Measurements from ENCODE around the gene SCML1.
"Not testable (repeated sequence)": the region's sequence is repeated elsewhere in the genome, so short reads cannot be mapped to it uniquely, and the experiment has no call there.

SCML1 gene

DNA sequence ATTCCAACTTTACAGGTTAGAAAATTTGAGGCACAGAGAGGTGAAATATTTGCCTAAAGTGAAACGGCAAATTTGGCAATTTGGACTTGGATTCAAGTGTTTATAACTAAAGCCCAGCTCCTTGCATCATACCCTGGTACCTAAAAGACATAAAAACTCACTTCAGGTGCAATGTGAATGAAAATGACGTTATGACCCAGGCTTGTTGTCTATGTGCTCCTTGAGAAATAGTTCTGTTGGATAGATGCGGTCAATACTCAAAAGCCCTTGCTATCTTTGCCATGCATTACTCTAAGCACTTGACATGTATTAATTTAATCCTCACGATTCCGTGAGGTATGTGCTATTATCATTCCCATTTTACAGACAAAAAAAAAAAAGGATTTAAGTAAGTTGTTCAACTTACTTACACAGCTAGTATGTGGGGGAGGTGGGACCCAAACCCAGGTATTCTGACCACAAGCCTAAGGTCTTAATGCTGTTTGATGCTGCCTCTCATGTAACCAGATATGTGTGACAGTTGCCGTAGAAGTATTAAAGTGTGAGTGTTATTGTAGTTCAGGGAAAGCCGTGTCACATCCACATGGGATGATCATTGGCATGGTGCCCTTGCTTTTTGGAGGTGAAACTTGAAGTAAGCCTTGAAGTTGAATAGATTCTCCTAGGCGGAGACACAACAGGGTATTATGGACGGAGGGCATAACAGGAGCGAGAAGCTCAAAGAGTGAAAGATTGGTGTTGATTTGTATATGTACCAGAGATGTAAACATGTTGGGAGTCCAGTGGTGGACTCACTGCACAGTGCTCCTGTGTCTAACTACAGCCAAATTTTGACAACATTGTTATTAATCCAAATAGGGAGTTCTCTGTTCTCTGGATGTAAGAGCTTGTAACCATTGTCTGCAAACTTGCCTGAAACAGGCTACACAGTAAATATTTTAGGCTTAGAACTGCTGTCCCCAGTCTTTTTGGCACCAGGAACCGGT, 3.1 kb downstream of the SCML1 start:
- DNase-seq = no peak

DNA sequence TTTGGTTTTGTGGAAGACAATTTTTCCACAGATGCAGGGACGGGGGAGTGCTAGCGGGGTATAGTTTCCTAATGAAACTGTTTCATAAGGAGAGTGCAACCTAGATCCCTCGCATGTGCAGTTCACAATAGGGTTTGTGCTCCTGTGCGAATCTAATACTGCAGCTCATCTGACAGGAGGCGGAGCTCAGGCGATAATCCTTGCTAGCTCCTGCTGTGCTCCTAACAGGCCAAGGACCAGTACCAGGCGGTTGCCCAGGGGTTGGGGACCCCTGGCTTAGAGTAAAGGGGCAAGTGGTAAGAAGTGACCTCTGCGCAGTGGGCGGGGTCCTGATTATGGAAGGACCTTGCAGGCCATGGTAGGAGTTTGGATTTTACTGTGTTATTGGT, 3.8 kb downstream of the SCML1 start:
- no peak for DNase-seq

DNA sequence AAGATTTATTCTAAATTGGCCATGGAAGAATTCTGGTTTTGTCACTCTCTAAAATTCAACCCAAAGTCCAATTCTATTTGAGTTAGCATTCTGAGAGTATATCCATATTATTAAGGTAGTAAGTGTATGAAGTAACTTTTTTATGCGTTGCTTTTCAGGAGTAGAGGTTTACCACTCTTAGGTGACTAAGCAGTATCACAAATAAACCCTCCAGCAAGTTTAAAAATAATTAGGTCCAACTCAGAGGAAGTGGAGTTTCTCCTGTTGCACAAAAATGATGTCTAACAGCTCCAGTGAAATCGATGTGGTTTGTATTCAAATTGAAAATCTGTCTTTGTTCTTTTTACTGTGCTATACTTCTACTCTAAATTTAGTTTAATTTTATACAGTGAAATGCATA, 6.6 kb downstream of the SCML1 start:
- no peak for DNase-seq

DNA sequence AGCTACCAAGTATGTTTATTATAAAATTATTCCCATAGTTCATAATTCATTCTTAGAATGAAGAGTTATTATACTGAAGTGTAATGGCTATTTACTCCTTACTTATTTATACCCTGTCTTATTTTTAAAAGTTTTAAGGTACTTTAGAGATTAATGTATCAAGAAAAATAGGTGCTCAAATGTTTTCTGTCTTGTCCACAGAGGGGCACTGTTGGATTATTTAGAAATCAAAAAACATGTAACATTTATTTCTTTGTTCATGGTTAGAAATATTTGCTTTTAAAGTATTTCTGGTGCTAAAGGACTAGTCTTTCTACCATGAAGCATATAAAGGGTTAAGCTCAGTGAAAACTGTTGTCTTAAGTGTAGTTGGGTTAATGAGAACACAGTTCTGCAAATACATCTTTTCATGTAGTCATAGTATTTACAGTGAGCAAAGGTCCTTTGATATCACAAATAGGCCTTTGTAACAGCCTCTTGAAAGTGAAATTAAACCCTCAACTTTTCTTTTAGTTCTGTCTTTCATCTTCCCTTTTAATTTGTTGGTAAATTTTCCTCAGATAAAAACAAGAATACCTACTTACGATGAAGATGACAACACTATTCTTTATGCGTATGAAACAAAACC, 7.7 kb downstream of the SCML1 start:
- DNase-seq = no peak

DNA sequence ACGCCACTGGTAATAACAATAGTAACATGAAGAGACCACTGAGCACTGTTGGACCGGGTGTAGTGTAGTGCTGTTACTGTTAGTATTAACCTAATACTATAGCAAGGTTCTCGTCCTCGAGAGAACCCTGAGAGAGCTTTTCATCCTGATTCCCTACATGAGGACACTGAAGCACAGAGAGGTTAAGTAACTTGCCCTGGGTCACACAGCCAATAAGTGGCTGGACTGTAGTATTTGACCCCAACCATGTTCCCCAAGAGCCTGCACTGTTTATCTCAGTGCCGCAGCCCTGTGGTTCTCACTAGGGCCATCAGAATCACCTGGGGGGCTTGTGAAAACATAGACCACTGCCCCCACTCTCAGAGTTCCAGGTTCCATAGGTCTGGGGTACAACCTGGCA, 10.4 kb downstream of the SCML1 start:
- DNase-seq = no peak

DNA sequence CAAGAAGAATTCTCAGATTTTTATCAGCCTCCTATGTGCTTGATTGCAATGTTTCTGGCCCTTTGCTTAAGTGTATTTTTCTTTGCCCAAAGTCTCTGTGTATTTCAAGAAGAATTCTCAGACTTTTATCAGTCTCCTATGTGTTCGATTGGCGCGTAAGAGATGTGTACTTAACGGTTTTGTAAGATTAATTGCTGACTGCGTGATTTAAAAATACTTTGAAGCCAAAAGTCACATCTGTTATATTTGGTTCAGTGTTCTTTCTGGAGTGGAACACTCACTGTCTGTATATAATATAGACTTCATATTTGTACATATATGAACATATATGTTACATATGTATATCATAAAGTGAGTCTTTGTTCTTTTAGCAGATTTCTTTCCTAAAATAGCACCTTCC, 11.4 kb downstream of the SCML1 start:
- no peak for DNase-seq

DNA sequence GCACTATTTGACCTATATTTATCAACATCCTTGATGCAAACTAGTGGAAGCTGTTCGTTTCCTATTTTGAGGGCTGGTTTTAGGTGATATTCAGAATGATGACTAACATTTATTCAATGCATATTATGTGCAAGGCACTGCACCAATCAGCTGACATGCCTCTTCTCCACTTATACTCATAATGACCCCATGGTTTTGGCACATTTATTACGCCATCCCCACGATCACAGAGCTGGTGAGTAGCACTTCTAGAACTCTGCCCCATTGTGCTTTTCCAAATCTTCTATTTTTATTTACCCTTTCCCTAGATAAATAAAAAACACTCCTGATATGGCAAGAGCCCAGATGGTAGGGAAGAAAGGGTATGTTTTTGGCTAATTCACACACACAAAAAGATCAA, 13.1 kb downstream of the SCML1 start:
- no peak for DNase-seq

DNA sequence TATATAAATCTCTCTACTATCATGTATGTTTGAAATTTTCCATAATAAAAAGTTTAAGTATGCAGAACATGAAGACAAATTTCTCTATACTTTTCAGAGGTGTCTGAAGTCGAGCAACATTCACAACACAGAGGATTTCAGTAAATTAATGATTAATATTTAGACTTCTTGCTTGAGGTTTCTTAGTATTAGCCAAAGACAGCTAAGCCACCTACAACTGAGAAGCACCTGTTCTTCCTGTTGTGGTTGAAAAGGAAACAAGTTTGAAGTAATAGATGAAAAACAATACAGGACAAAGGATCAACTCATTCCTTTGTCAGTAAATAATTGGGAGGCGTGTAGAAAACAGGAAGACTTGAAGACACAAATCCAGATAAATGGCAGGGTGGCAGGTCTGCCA, 21.1 kb downstream of the SCML1 start:
- DNase-seq = no peak

DNA sequence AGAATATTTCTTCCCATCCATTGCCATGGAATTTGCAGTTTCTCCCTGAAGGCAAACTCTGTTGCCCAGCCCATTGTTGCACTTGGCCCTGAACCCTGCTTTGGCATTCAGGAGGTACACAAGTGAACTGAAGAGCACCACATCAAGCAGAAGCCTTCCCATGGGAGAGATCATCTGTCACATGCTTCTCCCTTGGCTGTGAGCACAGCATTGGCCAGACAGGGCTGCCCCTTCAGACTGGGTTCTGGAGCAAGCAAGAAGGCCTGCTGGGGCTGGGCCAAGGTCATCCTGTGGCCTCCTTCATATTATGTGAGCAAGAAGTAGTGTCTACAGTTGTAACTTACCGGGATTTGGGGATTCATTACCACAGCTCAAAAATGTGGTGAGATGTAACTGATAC, 22.7 kb downstream of the SCML1 start:
- no peak for DNase-seq

DNA sequence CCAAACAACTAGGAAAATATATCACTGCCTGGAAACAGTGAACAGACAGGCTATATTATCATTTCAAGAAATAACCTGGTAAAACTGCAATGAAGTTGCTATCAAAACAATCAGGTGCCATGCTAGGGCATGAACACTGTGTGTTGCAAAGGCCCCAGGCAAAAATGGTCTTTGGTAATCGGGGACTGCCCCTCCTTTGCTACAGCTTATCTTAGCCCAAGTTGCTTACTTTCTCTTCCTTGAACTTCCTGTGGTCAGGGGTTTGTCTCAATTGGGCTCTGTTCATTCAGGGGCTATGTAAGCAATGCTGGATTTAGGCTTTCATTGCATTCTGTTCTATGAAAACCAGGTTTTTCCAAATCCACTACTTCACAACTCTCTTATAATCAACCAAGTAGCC, 30.4 kb downstream of the SCML1 start:
- no peak for DNase-seq

DNA sequence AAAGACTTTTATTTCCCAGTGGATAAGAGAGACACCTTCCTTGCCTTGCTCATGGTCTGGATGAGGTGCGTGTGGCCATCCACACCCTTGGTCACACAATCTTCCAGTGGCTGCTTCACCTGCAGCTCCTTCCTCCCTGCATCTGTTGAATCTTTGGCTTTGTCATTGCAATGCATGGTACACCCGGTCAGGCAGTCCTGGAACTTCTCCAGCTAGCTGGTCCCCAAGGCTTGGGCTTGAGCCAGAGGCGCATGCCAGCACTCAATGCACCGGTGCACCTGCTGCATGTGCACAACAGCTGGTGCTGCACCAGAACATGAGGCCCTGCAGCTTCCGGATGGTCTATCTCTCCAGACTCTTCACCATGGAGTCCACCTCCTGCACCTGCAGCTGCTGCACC, 31.7 kb downstream of the SCML1 start:
- no peak for DNase-seq

DNA sequence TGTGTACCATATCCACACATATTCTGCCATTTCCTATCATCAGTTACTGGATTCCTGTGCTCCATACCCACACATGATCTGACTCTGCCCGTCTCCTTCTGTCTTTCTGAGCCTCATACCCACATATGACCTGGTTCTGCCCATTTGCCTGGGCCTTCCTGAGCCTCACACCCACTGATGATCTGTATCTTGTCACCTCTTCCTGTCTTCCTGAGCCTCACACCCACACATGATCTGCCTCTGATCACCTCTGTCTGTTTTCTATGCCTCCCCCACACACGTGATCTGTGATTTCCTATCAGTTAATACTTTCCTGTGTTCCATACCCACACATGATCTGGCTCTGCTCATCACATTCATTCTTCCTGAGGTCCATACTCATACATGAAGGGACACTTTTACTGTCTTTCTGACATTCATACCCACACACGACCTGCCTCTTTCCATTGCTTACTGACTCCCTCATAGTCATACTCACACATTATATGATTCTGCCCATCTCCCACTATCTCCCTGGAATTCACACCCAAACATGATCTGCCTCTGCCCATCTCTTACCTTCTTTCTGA, 32.5 kb downstream of the SCML1 start:
- DNase-seq = no peak

DNA sequence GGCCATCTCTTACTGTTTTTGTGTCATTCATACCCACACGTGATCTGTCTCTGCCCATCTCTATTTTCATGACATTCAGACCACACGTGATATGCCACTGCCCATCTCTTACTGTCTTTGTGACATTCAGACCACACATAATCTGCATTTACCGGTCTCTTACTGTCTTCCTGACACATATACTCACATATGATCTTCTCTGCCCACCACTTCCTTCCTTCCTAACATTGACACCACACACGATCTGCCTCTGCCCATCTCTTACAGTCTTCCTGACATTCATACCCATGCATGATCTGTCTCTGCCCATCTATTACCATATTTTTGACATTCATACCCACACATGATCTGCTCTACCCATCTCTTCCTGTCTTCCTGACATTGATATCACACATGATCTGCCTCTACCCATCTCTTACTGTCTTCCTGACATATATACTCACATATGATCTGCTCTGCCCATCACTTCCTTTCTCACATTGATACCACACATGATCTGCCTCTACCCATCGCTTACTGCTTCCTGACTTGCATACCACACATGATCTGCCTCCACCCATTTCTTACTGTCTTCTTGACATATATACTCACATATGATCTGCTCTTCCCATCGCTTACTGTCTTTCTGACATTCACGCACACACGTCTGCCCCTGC, 36.1 kb downstream of the SCML1 start:
- no peak for DNase-seq

DNA sequence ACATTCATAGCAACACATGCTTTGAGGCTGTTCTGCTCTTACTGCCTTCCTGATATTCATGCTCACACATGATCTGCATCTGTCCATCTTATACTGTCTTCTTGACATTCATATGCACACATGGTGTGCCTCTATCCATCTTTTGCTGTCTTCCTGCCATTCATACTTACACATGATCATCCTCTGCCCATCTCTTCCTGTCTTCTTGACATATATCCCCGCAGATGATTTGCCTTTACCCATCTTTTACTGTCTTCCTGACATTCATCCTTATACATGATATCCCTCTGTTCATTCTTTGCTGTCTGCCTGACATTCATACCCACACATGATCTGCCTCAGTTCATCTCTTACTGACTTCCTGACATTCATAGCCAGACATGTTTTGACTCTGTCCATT, 36.8 kb downstream of the SCML1 start:
- DNase-seq = no peak

DNA sequence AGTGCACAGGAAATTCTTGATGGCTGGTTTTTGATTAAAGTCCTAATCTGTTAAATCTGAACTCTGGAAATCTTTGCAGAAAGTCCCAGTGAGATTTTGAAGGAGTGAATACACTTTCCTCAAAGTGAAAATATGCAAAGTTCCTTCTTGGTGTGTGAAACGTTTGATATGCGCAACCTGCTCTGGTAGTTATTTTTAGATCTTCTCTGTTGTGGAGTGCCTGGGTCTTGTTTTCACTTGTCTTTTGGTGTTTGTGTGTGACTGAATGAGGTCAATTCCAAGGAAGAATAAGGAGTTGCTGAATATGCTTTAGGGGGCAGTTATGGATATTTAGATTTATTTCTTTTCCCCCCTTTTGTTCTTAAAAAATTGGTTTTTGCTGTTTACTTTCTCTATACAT, 41.7 kb downstream of the SCML1 start:
- no peak for DNase-seq

DNA sequence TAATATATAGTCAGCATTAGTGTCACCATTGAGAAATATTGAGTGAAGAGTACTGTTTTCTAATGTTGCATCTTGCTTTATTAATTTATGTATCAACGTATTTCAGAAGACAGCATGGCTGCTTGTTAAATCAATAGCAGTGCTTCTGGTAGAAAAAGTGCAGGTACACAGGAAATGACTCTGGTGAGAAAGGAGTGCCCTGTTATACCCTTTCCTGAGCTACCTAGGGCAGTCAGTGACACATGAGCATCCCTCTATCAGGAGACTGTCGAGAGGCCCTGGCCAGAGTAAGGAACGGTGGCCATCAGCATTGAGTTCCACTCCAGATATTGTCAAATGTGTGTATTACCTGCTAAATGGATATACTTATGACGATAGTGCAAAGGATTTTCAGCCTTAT, 42.1 kb downstream of the SCML1 start:
- no peak for DNase-seq

DNA sequence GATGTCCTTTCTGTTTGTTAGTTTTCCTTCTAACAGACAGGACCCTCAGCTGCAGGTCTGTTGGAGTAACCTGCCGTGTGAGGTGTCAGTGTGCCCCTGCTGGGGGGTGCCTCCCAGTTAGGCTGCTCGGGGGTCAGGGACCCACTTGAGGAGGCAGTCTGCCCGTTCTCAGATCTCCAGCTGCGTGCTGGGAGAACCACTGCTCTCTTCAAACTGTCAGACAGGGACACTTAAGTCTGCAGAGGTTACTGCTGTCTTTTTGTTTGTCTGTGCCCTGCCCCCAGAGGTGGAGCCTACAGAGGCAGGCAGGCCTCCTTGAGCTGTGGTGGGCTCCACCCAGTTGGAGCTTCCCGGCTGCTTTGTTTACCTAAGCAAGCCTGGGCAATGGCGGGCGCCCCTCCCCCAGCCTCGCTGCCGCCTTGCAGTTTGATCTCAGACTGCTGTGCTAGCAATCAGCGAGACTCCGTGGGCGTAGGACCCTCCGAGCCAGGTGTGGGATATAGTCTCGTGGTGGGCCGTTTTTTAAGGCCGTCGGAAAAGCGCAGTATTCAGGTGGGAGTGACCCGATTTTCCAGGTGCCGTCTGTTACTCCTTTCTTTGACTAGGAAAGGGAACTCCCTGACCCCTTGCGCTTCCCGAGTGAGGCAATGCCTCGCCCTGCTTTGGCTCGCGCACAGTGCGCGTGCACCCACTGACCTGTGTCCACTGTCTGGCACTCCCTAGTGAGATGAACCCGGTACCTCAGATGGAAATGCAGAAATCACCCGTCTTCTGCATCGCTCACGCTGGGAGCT, 49.5 kb downstream of the SCML1 start:
- DNase-seq = not testable (repeated sequence)

DNA sequence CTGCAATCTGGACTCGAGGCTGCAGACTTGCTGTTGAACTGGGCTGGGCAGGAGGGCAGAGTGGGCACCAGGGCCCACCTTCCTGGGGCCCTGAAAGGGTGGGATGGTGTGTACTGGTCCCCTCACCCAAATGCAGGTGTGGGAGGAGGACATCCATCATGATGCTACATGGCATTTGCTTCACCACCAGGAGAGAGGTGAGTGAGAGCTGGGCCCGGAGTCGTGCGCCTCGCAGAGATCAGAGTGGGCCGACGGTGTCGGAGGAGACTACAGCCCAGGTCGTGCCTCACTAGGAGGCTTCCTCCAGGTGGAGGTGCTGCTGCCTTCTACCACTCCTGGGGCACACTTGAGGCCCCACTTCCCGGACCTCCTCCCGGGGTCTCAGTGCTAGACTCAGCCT, 50.3 kb downstream of the SCML1 start:
- no peak for DNase-seq

DNA sequence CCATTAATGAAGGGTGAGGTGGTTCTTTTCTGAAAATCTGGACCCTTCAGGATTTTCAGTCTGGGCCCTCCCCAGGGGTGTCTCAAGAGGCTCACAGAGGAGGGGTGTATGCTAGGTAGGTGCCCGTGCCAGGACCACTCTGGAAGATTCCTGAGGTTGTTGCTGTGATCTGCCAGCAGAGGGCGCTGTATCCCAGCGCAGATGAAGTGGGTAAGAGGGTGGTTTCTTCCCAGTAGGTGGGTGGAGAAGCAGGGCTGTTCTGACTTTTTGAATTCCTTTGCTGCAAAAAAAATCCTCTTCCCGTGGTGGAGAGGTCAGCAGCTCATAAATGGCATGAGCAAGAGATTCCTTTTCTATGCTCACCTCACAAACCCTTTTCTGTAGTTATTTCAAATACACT, 51.1 kb downstream of the SCML1 start:
- DNase-seq = no peak

DNA sequence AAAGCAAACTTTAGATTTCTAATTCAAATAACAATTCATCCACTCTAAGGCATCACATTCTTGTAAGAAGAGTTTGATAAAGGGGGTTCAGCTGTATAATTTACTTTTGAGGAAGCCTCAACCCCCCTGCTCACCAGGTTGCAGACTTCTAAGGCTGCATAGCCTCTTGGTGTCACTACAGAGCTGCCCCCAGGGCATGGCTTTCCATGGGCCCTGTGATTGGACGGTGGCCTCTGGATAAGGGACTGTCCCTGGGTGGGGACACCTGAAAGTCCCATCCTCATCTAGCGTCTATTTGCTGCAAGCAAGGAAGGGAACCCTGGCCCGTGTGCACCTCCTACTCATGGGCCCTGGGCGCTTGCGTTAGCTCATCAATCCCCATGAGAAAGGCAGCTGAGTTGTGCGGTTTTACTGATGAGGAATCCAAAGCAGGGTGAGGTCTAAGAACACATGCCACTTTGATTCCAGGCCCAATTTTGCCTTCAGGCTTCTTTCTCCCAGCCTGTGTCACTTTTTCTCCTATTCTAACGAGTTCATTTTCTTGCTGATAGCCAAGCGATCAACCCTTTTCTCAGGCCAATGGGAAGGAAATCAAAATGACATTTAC, 51.8 kb downstream of the SCML1 start:
- no peak for DNase-seq

DNA sequence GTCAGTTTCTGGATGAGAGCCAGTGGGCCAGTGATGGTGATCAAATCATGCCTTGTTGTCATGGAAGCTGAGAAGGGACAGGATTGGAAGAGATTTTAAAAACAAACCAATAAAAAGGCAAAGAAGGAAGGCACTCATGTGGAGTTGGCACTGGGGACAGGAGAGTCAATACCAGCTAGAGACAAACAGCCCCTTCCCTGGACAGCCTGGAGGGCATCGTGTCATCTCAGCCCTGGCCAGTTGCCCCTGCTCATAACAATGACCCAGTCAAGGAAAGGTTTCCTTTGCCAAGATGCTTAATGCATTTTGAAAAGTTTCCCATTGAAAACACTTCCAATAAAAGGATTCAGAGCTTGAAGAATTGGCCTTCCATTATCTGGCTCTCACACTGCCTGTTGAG, 55.5 kb downstream of the SCML1 start:
- DNase-seq = no peak

DNA sequence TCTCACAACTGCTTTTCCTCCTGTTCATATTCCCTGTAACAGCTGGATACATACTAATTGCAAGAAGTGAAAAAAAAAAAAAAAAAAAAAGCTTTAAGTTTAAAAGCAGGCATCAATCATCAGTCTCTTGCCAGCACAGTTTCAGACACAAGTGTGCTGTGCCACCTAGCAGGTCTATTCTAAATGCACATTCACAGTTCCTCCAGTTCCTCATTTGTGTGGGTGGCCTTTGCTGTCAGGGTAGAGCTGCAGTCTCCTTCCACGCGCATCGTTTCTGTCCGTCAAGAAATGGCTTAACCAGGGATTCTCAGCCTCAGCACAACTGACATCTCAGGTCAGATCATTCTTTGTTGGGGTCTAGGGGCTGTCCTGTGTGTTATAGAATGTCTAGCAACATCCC, 61.6 kb downstream of the SCML1 start:
- DNase-seq = no peak

Data from activated gamma-delta T cell (primary cell).